ENCODE measurements around the gene OR6N1.

The OR6N1 gene

GRCh38 chr1:158803678-158804077, 31.7 kb upstream of the OR6N1 start:
- Mint-ChIP-seq H3K27ac (peak overlapping the region; percentile 64), H3K36me3 (ENCODE audit: low read depth) (no peaks in the 10 kb centered on the region), H3K4me1 (ENCODE audit: low read depth) (peaks cover 80% of the 10 kb centered on the region), H3K27me3 (no peaks in the 10 kb centered on the region), H3K9me3 (no peaks in the 10 kb centered on the region), H3K4me3 (no peak overlapping the region)
- intact Hi-C loops (cut with micrococcal nuclease) = loop anchor here (5.0 kb wide), 1 partner anchor 34 kb away; no protein-coding TSS in a partner anchor

- Mint-ChIP-seq H3K27me3 (no peaks in the 10 kb centered on the region), H3K4me3 (peak overlapping the region; percentile 34), H3K9me3 (no peaks in the 10 kb centered on the region), H3K36me3 (ENCODE audit: low read depth) (no peaks in the 10 kb centered on the region), H3K27ac (peak overlapping the region; percentile 91), H3K4me1 (ENCODE audit: low read depth) (peaks cover 74% of the 10 kb centered on the region)
- intact Hi-C loops (cut with micrococcal nuclease) = loop anchor here (5.0 kb wide), 1 partner anchor 36 kb away; no protein-coding TSS in a partner anchor
Measured at GRCh38 chr1:158801396-158801795, 29.4 kb upstream of the OR6N1 start.

- no peak overlapping the region for H3K4me3 Mint-ChIP-seq
- intact Hi-C loops (cut with micrococcal nuclease) = loop anchor here (5.0 kb wide), 1 partner anchor 37 kb away; no protein-coding TSS in a partner anchor
- no peaks in the 10 kb centered on the region for H3K36me3 Mint-ChIP-seq (ENCODE audit: low read depth)
- H3K9me3 Mint-ChIP-seq = no peaks in the 10 kb centered on the region
- H3K4me1 Mint-ChIP-seq (ENCODE audit: low read depth) = peaks cover 76% of the 10 kb centered on the region
- H3K27me3 Mint-ChIP-seq = no peaks in the 10 kb centered on the region
- H3K27ac Mint-ChIP-seq = peak overlapping the region; percentile 91
Measured at GRCh38 chr1:158800526-158800925, 28.5 kb upstream of the OR6N1 start.

- intact Hi-C loops (cut with micrococcal nuclease) = loop anchor here (5.0 to 10.0 kb wide), 2 partner anchors 38 to 295 kb away; no protein-coding TSS in a partner anchor
- H3K9me3 Mint-ChIP-seq = no peaks in the 10 kb centered on the region
- H3K27ac Mint-ChIP-seq = peak overlapping the region; percentile 91
- H3K4me1 Mint-ChIP-seq (ENCODE audit: low read depth) = peaks cover 84% of the 10 kb centered on the region
- no peaks in the 10 kb centered on the region for H3K27me3 Mint-ChIP-seq
- no peaks in the 10 kb centered on the region for H3K36me3 Mint-ChIP-seq (ENCODE audit: low read depth)
- H3K4me3 Mint-ChIP-seq = no peak overlapping the region
Measured at GRCh38 chr1:158799689-158800088, 27.7 kb upstream of the OR6N1 start.

DNA sequence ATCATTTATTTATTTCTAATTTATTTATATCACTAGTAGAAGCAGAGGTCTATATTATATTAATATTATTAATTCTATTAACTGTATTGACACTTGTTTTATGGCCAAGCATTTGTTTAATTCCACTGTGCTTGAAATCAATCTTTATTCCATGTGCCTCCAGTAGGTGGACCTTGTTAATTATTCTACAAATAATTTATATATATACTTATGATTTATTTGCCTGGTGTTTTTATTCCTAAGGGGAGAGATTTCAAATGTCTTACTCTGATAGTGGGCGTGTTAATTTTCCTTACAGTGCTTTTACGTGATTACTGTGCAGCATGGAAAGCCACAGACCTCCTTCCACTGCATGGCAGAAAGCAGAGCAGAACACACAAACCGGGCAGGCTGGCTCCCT, 26.5 kb upstream of the OR6N1 start:
- Mint-ChIP-seq H3K4me1 (ENCODE audit: low read depth) (peaks cover 88% of the 10 kb centered on the region), H3K27me3 (no peaks in the 10 kb centered on the region), H3K4me3 (no peak overlapping the region), H3K9me3 (no peaks in the 10 kb centered on the region), H3K27ac (peak overlapping the region; percentile 91), H3K36me3 (ENCODE audit: low read depth) (no peaks in the 10 kb centered on the region)
- intact Hi-C loops (cut with micrococcal nuclease) = loop anchor here (10.0 kb wide), 1 partner anchor 294 kb away; no protein-coding TSS in a partner anchor

DNA sequence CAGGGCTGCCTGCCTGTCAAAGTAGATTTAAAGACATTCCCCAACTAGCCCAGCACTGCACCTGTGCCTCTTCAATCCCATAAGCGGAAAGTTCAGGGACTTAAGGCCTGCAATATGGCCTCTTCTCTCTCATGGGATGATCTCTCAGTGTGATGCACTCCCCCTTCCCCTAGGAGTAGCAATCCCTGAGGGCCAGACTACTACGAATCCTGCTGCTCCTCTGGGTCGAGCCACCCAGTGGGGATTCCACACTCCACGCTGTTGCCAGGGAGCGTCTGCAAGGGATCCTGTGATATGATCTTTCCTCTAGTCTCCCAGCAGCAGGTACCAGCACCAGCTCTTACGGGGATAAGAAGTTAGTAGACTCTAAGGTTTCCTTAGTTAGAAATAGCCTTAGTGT, 22.3 kb upstream of the OR6N1 start:
- peaks cover 8% of the 10 kb centered on the region for H3K9me3 Mint-ChIP-seq
- H3K27ac Mint-ChIP-seq = no peak overlapping the region
- H3K4me3 Mint-ChIP-seq = no peak overlapping the region
- H3K36me3 Mint-ChIP-seq (ENCODE audit: low read depth) = no peaks in the 10 kb centered on the region
- peaks cover 51% of the 10 kb centered on the region for H3K4me1 Mint-ChIP-seq (ENCODE audit: low read depth)
- no peaks in the 10 kb centered on the region for H3K27me3 Mint-ChIP-seq
- intact Hi-C loops (cut with micrococcal nuclease) = loop anchor here (10.0 kb wide), 1 partner anchor 289 kb away; no protein-coding TSS in a partner anchor

GRCh38 chr1:158793604-158794003, 21.6 kb upstream of the OR6N1 start:
- no peaks in the 10 kb centered on the region for H3K27me3 Mint-ChIP-seq
- no peaks in the 10 kb centered on the region for H3K36me3 Mint-ChIP-seq (ENCODE audit: low read depth)
- intact Hi-C loops (cut with micrococcal nuclease) = loop anchor here (1.0 to 10.0 kb wide), 2 partner anchors 205 to 289 kb away; no protein-coding TSS in a partner anchor
- H3K27ac Mint-ChIP-seq = no peak overlapping the region
- H3K4me3 Mint-ChIP-seq = no peak overlapping the region
- peaks cover 44% of the 10 kb centered on the region for H3K4me1 Mint-ChIP-seq (ENCODE audit: low read depth)
- peaks cover 8% of the 10 kb centered on the region for H3K9me3 Mint-ChIP-seq

GRCh38 chr1:158781104-158781503, 9.1 kb upstream of the OR6N1 start, which contains the start of gene OR6N2:
Gene OR6N2, minus strand, starts transcription at chr1:158781204. Its CDS starts 3,569 bp downstream, at chr1:158777635.
- H3K9me3 Mint-ChIP-seq = peaks cover 20% of the 10 kb centered on the region
- H3K4me1 Mint-ChIP-seq (ENCODE audit: low read depth) = peaks cover 14% of the 10 kb centered on the region

DNA sequence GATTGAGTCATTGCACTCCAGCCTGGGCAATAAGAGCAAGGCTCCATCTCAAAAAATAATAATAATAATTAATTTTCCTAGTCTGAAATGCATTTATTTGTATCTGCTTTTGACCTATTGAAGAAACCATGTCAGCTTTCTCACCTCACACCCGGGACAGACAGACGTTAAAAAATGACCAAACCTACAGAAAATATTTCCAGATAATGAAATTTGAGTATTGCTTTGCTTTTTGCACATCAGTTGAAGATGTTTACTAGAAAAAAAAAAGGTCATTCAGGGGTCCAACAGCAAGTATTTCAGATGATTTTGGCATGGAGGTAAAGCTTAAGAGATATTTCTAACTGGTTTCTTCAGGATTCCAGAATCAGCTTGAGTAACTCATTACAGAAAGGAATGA, 17.6 kb downstream of the OR6N1 start, which contains the start of gene OR6K6:
OR6K6 (plus strand) TSS at position 301 of the 400 bp plus-strand sequence. CDS start 168 bp downstream, outside the sequence.
- no peak within 1 kb of the TSS for H3K27ac Mint-ChIP-seq
- intact Hi-C loops (cut with micrococcal nuclease) = no loop called here
- no peaks in the 10 kb centered on the region for H3K27me3 Mint-ChIP-seq
- no peak within 1 kb of the TSS for H3K4me3 Mint-ChIP-seq
- H3K4me1 Mint-ChIP-seq (ENCODE audit: low read depth) = peaks cover 6% of the 10 kb centered on the region
- H3K9me3 Mint-ChIP-seq = peaks cover 5% of the 10 kb centered on the region
- H3K36me3 Mint-ChIP-seq (ENCODE audit: low read depth) = no peaks in the 10 kb centered on the region

More at GRCh38 chr1:158781104-158781503, 9.1 kb upstream of the OR6N1 start, which contains the start of gene OR6N2:
- H3K27me3 Mint-ChIP-seq = no peaks in the 10 kb centered on the region
- H3K4me3 Mint-ChIP-seq = no peak within 1 kb of the TSS
- H3K36me3 Mint-ChIP-seq (ENCODE audit: low read depth) = no peaks in the 10 kb centered on the region
- H3K27ac Mint-ChIP-seq = no peak within 1 kb of the TSS
- intact Hi-C loops (cut with micrococcal nuclease) = no loop called here

- no peak overlapping the region for H3K27ac Mint-ChIP-seq
- peaks cover 6% of the 10 kb centered on the region for H3K4me1 Mint-ChIP-seq (ENCODE audit: low read depth)
Measured at GRCh38 chr1:158752155-158752712, 19.8 kb downstream of the OR6N1 start.

GRCh38 chr1:158735848-158736247, 36.1 kb downstream of the OR6N1 start:
- Mint-ChIP-seq H3K27me3 (peaks cover 13% of the 10 kb centered on the region), H3K9me3 (no peaks in the 10 kb centered on the region), H3K36me3 (ENCODE audit: low read depth) (no peaks in the 10 kb centered on the region), H3K4me3 (no peak overlapping the region), H3K27ac (no peak overlapping the region), H3K4me1 (ENCODE audit: low read depth) (no peaks in the 10 kb centered on the region)
- intact Hi-C loops (cut with micrococcal nuclease) = no loop called here

More at GRCh38 chr1:158752155-158752712, 19.8 kb downstream of the OR6N1 start:
- Mint-ChIP-seq H3K27me3 (peaks cover 6% of the 10 kb centered on the region), H3K36me3 (ENCODE audit: low read depth) (no peaks in the 10 kb centered on the region), H3K4me3 (no peak overlapping the region), H3K9me3 (no peaks in the 10 kb centered on the region)
- intact Hi-C loops (cut with micrococcal nuclease) = no loop called here

DNA sequence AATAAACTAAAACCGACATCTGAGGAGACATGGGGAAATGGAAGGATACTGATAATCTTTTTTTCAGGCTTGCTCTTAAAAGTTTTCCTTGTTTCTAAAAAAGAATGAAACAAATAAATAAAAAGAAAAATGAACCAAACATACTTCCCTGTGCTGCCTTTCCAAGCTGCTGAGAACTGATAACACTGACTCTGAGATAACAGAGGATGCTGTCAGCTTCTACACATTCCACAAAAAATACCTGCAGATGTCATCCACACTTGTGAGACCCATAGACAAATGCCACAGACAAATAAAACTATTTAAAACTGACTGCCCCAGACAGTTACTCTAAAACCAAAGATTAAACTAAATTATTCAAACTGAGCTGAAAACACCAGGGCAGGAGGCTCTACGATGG, 39.5 kb downstream of the OR6N1 start:
- no peaks in the 10 kb centered on the region for H3K9me3 Mint-ChIP-seq
- no peak overlapping the region for H3K27ac Mint-ChIP-seq
- no peaks in the 10 kb centered on the region for H3K36me3 Mint-ChIP-seq (ENCODE audit: low read depth)
- no peaks in the 10 kb centered on the region for H3K27me3 Mint-ChIP-seq
- H3K4me1 Mint-ChIP-seq (ENCODE audit: low read depth) = peaks cover 11% of the 10 kb centered on the region
- H3K4me3 Mint-ChIP-seq = no peak overlapping the region
- intact Hi-C loops (cut with micrococcal nuclease) = no loop called here

DNA sequence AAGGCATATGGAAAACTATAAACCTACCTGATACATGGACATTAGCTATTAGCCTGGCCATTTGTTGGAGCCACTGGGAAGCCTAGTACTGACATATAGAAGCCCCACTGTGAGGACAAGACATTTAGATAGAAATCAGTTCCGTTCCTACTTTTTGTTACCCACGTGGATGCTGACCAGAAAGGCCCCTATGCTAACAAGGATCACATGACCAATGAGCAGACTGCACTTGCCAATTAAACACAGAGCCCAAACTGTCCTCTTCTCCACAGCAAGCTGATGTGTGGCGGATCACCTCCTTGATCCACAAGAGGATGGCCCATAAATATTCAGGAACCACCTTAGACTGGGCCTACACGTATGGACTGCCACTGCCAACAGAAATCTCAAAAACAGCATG, 40.3 kb downstream of the OR6N1 start:
- H3K4me3 Mint-ChIP-seq = no peak overlapping the region
- H3K9me3 Mint-ChIP-seq = no peaks in the 10 kb centered on the region
- H3K27me3 Mint-ChIP-seq = peaks cover 1% of the 10 kb centered on the region
- H3K36me3 Mint-ChIP-seq (ENCODE audit: low read depth) = no peaks in the 10 kb centered on the region
- H3K27ac Mint-ChIP-seq = no peak overlapping the region
- intact Hi-C loops (cut with micrococcal nuclease) = no loop called here
- peaks cover 11% of the 10 kb centered on the region for H3K4me1 Mint-ChIP-seq (ENCODE audit: low read depth)

- Mint-ChIP-seq H3K4me3 (no peak overlapping the region), H3K27ac (no peak overlapping the region), H3K27me3 (peaks cover 1% of the 10 kb centered on the region), H3K4me1 (ENCODE audit: low read depth) (peaks cover 11% of the 10 kb centered on the region), H3K36me3 (ENCODE audit: low read depth) (no peaks in the 10 kb centered on the region), H3K9me3 (no peaks in the 10 kb centered on the region)
- intact Hi-C loops (cut with micrococcal nuclease) = no loop called here
Measured at GRCh38 chr1:158730453-158730852, 41.5 kb downstream of the OR6N1 start.

Data from dendritic cell treated with granulocyte-macrophage colony-stimulating factor and Interleukin-4, amounts not matched to agents 40 ng/mL and 50 ng/mL, for 4 days (primary cell).